HUDEP-2 (cell line): ENCODE data around the gene CCRL2.
A peak's percentile ranks its signal among the peaks of the same experiment; 100 is the strongest.
"Not testable (repeated sequence)": the region's sequence is repeated elsewhere in the genome, so short reads cannot be mapped to it uniquely, and the experiment has no call there.

Source experiments
- DNase-seq, 76 experiments: peaks; one replicate each; lab custom pipeline; 2025; ENCODE audit not compliant: unreplicated experiment in 76 of 76; lab: John Stamatoyannopoulos, UW

The CCRL2 gene

GRCh38 chr3:46427404-46427803, 20.3 kb downstream of the CCRL2 start:
- DNase-seq, result peak in 2 of 76 experiments; percentile 13 to 25

GRCh38 chr3:46427916-46428833, 21.1 kb downstream of the CCRL2 start:
- DNase-seq, result peak in 73 of 76 experiments; percentile 20 to 88 (median 60)

DNA sequence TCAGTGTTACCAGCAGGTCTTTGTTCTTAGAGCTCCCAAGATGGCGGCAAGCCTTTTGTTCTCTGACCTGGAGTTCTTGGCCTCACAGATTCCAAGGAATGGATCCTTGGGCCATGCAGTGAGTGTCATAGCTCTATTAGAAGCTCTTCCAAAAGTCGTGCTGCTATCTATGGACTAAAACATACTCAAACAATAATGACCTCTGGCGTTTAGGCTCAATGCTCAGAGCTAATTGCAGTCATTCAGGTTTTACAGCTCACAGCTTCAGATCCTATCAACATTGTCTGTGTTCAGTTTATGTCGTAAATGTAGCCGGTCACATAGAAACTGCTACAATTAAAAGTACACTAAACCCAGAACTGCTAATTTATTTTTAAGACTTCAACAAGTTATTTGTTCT, 22.2 kb downstream of the CCRL2 start:
- no peak for DNase-seq

DNA sequence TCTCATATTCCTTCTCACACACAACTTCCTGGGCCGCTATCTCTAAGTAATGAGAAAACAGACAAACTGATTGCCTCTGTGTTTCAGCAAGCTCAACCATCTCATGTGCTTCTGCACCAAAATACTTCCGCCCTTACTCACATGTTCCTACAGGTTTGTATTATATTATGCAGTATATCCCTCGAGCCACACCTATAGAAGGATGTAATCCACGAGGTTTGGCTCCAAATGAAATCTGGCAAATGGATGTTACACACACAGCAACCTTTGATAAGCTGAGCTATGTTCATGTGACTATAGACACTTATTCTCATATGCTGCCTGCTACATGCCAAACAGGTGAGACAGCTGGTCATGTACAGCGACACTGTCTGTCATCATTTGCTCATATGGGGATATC, 22.6 kb downstream of the CCRL2 start:
- no peak for DNase-seq

DNA sequence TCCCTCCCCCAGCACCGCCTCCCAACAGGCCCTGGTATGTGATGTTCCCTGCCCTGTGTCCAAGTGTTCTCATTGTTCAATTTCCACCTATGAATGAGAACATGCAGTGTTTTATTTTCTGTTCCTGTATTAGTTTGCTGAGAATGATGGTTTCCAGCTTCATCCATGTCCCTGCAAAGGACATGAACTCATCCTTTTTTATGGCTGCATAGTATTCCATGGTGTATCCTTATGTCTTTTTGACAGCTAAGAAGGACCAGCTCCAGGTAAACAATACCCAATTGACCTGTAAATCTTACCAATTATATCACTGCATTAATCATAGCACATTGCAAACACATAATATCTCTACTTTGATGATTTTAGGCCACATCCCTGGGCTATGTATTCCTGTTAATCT, 23.8 kb downstream of the CCRL2 start:
- not testable (repeated sequence) for DNase-seq

DNA sequence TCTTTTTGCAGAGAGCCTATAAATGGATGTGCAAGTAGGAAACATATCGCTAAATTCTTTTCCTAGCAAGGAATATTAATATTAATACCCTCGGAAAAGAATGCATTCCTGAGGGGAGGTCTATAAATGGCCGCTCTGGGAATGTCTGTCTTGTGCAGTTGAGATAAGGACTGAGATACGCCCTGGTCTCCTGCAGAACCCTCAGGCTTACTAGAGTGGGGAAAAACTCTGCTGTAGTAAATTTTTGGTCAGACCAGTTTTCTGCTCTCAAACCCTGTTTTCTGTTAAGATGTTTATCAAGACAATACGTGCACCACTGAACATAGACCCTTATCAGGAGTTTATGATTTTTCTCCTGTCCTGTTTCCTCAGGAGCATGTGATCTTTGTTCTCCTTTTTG, 24.8 kb downstream of the CCRL2 start:
- DNase-seq, result peak in 15 of 76 experiments; percentile 7 to 62 (median 23)

GRCh38 chr3:46433118-46433517, 26.1 kb downstream of the CCRL2 start:
- DNase-seq, result peak in 73 of 76 experiments; percentile 54 to 97 (median 85)

GRCh38 chr3:46433841-46434240, 26.8 kb downstream of the CCRL2 start:
- DNase-seq, result peak in 25 of 76 experiments; percentile 5 to 53 (median 20)

GRCh38 chr3:46435081-46435726, 28.1 kb downstream of the CCRL2 start:
- DNase-seq, result peak in 7 of 76 experiments; percentile 8 to 19 (median 13)

- no peak for DNase-seq
Measured at GRCh38 chr3:46438831-46439230, 31.8 kb downstream of the CCRL2 start.

DNA sequence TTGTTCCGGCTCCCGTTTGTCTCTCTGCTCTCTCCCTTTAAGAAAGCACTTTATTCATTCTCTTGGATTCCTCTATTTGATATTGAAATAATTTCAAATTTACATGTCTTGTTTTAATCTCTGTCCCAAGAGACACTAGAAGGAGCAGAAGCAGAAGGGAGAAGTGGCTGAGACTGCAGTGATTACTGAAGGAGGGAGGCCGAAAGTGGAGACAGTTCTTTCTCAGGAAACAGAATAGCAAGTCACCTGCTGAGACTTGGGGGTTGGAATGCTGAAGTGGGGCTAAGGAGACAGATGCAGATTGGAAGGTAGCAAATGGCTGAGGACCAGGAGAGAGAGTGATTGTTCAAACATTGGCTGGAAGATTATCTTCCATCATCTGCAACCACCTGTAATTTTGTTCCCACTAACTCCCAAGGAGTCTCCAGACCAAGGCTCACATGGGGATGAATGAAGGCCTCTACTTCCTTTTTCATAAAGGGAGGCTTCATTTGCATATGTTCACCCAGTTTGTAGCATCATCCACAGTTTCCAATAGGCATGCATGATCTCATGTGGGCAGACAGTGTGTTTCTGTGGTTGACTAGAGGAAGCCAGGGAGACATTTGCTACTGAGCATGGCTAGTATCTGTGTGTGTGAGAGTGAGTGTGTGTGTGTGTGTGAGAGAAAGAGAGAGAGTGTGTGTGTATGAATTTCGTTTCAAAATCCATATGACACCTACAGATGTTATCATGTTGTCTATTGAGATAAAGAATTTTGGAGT, 33.7 kb downstream of the CCRL2 start:
- no peak for DNase-seq

DNA sequence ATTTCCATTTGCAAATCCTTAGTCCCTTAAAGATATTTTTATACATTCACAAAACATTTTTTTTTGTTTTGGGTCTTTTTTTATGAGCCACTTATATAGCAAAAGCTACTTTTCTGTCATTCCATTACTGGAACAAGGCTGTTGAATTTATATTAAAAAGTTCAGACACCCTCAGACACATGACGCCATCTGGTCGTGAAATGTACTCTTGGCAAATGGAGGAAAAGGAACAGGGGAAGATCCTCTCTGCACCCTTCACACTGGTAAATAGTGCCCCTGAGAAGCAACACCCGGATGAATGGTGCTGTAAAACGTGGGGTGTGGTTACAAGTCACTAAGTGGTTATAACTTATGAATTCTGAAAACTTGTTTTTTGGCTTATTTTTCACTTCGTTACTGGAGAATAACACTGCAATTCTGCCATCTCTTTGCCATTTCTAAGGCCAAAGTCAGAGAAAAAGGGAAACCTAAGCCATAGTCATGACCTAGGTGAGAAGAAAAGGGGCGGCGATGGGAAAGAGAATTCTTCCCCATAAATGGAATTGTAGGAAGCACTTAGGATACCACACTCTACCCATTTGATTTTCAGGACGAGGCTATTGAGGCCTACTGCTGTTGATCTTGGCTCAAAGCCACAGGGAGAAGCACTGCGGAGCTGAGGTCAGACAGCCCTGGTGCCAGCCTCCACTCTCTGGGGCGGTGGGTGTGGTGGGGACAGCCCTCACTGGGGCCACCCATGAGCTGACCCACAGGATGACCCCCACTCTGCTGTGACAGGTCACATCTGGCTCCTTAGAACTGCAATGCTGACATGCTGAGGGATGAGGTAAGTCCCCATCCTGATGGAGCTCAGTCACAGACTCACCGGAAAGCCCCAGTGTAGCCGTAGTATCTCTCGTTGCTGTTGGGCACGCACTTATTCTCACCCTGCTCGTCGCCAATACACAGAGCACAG, 35.8 kb downstream of the CCRL2 start:
- DNase-seq, result no peak

GRCh38 chr3:46447228-46447985, 40.3 kb downstream of the CCRL2 start:
- no peak for DNase-seq

GRCh38 chr3:46448721-46449120, 41.7 kb downstream of the CCRL2 start:
- DNase-seq, result no peak

- DNase-seq, result peak in 10 of 76 experiments; percentile 3 to 19 (median 9)
Measured at GRCh38 chr3:46449755-46450552, 42.9 kb downstream of the CCRL2 start.

- DNase-seq, result no peak
Measured at GRCh38 chr3:46453526-46454208, 46.6 kb downstream of the CCRL2 start.

- no peak for DNase-seq
Measured at GRCh38 chr3:46454209-46454595, 47.1 kb downstream of the CCRL2 start.

DNA sequence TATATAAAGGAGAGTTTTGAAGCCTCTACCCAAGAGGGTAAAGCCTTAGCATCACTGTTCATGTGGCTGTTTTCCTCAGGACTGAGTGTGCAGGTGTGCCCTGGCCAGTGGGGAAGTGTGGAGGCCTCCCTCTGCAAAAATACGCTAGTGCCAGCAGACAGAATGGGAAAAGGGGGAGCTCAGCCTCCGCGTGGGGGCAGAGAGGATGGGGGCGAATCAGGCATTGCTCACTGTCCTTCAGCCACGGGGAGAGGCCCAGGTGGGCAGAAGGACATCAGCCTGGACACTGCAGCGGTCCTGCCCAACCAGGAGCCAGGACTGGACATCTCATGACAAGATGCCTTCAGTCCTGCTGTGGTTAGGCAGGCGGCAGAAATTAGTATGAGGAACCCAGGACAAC, 47.5 kb downstream of the CCRL2 start:
- DNase-seq, result no peak
